Thyroid gland (tissue), 4 donors: ENCODE measurements around the gene GP9.

ENCODE experiments used
- CTCF ChIP-seq, 6 experiments: fragments of 200-600 bp in 3 of 6; fragments of 450-650 bp in 3 of 6; sonication (generic) in 3 of 6; IDR thresholded peaks; one replicate each; pipeline ENCODE4 v1.5.1; 2016 to 2019; ENCODE audit warnings: antibody characterized with exemption in 6 of 6, mild to moderate bottlenecking in 2 of 6, inconsistent platforms in 1 of 6, moderate library complexity in 1 of 6
- POLR2A ChIP-seq, 2 donors: fragments of 450-650 bp; IDR thresholded peaks; one replicate each; pipeline ENCODE4 v1.6.1; 2017; ENCODE audit warnings: antibody characterized with exemption in 2 of 2, mild to moderate bottlenecking in 2 of 2, moderate library complexity in 1 of 2

- no peak for TF ChIP-seq CTCF (IDR thresholded peaks at IDR 0.05)
- no peak for TF ChIP-seq POLR2A (IDR thresholded peaks at IDR 0.05)
These were observed 24.1 kb upstream of the GP9 start for GRCh38 chr3:129036222-129037092.
